ENCODE results near the gene ITGA7.

ITGA7 gene

DNA sequence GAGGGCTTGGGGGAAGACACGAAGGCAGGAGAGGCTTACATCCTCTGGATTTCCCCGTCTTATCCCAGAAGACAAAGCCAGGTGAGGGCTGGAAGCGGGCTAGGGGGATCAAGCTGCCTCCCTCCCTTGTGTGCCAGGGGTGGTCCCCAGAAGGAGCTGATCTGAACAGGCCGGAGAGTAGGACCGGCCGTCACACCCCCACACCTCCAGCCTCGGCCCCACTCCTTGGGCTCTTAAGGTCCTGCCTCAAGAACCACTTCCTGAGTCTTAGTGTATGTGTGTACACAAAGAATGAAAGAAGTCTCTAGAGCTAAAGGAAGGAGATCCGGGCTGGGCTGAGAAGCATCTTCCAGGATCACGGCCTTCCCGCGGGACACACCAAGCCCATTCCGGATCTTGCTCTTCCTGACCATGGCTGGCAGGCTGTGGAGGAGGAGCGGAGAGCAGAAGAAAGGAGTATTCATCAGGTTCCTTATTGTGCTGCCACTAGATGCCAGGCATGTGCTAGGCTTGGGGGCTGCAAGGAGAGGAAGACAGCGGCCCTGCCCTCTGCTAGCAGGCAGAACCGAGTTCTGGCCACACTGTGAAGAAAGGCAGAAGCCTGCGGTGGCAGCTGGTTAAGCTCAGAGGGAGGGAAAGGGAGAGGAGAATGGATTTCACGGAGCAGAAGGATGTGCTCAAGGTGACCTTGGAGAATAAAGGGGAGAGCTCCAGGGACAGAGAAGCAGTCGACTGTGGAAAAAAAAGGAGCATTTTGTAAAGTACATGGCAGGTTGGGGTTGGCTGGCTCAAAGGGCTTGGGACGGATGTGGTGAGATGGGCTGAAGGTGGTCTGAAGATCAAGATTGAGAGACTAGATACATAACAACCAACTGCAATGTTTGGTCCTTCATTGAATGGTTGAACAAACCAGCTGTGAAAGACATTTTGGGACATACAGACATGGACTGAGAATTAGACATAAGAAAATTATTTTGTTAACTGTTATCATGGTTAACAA, 22.4 kb upstream of the ITGA7 start:
- peak overlapping the region; percentile 98; the same call in 1 of the 2 replicates for H3K27ac ChIP-seq (ENCODE audit: low read depth, low read length)
- H3K27me3 ChIP-seq (ENCODE audit: insufficient read depth, low read length): no peaks in the 10 kb centered on the region
- H3K36me3 ChIP-seq (ENCODE audit: insufficient read depth, low read length): peaks cover 17% of the 10 kb centered on the region
- H3K9ac ChIP-seq (ENCODE audit: low read depth, low read length): peak overlapping the region; percentile 72
- H3K4me3 ChIP-seq (ENCODE audit: low read length): peak overlapping the region; percentile 69
- WGBS: 19% methylated on average over 19 of the region's 19 CpGs
- H3K4me1 ChIP-seq (ENCODE audit: insufficient read depth, low read length): peaks cover 14% of the 10 kb centered on the region; the same call in 1 of the 2 replicates
- H3K9me3 ChIP-seq (ENCODE audit: insufficient read depth, low read depth, low read length): no peaks in the 10 kb centered on the region

DNA sequence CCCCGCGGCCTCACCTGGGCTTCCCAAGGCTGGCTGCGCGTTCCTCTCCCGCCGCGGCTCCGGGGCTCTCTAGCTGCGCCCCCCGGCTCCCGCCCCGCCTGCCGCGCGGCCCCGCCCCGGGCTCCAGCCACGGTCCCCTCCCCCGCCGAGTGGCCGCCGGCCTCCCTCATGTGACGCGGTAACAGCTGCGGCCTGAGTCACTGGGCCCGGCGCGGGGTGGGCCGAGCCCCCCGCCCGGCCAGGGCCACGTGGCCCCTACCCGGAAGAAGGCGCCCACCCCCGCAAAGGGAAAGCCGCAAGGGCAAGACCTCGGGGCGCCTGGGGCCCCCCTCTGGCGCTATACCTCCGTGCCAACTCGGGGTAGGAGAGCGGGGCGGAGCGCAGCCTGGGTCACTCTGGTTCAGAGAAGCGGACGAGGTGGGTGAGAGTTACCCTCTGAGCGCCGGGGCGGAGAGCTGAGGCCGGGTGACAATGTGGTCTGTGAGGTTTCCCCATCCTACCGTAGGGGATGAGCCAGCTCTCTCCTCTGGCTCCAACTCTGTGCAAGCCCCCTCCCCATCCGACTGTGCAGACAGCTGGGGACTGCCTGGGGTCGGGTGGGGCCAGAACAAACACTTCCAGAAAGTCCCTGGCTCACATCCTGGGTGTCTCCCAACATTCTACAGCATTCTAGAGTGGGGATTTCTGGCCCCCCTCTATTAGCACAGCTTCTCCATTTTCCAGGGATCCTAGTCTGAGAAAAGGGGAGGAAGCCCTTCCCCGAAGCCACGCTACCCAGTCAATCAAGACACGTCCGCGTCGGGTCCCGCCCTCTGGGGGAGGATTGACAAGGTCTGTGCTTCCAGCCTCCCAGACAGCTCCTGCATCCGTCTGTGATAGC, 21.5 kb upstream of the ITGA7 start, which contains the start of gene CD63:
Gene CD63 (minus strand): TSS at position 71 of the 880 bp plus-strand sequence. CDS start 668 bp downstream, outside the sequence.
- H3K9me3 ChIP-seq (ENCODE audit: insufficient read depth, low read depth, low read length): no peaks in the 10 kb centered on the region
- H3K27ac ChIP-seq (ENCODE audit: low read depth, low read length): peak within 1 kb of the TSS; percentile 98
- peaks cover 25% of the 10 kb centered on the region for H3K36me3 ChIP-seq (ENCODE audit: insufficient read depth, low read length)
- WGBS: under 1% methylated on average over 61 of the region's 61 CpGs
- H3K4me3 ChIP-seq (ENCODE audit: low read length): peak within 1 kb of the TSS; percentile 69
- peaks cover 14% of the 10 kb centered on the region; the same call in 1 of the 2 replicates for H3K4me1 ChIP-seq (ENCODE audit: insufficient read depth, low read length)
- peak within 1 kb of the TSS; percentile 72 for H3K9ac ChIP-seq (ENCODE audit: low read depth, low read length)
- no peaks in the 10 kb centered on the region for H3K27me3 ChIP-seq (ENCODE audit: insufficient read depth, low read length)

DNA sequence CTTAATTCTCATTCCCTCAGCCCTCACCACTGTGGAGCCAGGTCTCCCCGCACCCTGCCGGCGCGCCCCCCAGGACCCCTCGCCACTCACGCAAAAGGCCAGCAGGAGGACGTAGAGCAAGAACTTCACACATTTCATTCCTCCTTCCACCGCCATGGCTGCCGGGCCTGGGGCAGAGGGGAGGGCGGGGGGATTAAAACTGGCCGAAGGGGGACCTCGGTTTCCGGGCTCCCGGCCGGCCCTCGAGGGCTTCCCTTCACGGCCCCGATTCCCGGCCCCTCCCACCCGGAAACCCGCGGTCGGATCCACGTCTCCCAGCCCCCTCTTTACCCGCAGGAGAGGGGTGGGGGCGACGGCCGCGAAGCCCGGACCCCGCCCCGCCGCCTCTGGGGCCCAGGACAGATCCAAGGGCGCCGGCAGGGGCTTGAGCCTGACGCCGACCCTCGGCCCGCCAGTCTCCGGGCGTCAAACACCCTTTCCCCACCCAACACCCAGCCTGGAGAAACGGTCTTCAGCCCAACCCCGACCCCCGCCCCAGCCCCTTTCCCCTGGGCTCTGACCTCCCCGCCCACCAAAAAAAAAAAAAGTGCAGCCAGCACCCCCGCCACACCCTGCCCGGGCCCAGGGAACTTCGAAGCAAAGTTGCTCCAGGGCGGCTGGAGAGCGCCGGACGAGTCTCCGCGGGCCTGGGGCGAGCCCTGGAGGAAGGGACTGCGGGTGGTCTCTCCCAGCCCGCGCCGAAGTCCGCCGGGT, 20.7 kb upstream of the ITGA7 start:
- WGBS: under 1% methylated on average over 58 of the region's 61 CpGs
- peak overlapping the region; percentile 98 for H3K27ac ChIP-seq (ENCODE audit: low read depth, low read length)

DNA sequence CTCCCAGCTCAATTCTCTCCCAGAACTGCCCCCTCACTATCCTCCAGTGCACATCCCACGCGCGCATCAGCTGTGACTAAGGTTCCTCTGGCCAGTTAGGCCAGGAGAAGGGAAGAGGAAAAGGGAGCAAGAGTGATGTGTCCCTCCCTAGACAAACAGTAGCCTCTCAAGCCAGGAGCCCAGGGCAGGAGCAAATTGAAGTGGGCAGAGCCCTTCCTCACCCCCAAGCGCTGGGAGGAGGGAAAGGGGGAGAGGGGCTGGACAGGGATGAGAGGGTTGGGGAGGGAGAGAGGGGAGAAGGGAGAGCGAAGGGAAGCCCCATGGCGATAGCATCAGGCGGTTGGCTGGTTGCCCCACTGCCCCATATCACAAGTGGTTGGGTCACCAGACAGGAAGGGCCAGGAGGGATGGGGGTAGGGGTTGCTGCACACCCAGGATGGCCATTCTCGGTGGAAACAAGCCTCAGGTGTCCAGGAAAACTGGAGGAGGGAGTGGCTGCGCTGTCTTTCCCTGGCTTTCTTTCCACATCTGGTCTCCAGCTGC, 20.0 kb upstream of the ITGA7 start:
- Histone ChIP-seq H3K9me3 (ENCODE audit: insufficient read depth, low read depth, low read length) (no peaks in the 10 kb centered on the region), H3K4me1 (ENCODE audit: insufficient read depth, low read length) (peaks cover 14% of the 10 kb centered on the region; the same call in 1 of the 2 replicates), H3K4me3 (ENCODE audit: low read length) (peak overlapping the region; percentile 69), H3K9ac (ENCODE audit: low read depth, low read length) (peak overlapping the region; percentile 71), H3K27ac (ENCODE audit: low read depth, low read length) (peak overlapping the region; percentile 98; the same call in 1 of the 2 replicates), H3K36me3 (ENCODE audit: insufficient read depth, low read length) (peaks cover 36% of the 10 kb centered on the region), H3K27me3 (ENCODE audit: insufficient read depth, low read length) (no peaks in the 10 kb centered on the region)
- WGBS: 6% methylated on average over 9 of the region's 9 CpGs

More for the DNA sequence above, 20.7 kb upstream of the ITGA7 start:
- H3K4me3 ChIP-seq (ENCODE audit: low read length): peak overlapping the region; percentile 69
- peaks cover 31% of the 10 kb centered on the region for H3K36me3 ChIP-seq (ENCODE audit: insufficient read depth, low read length)
- peak overlapping the region; percentile 71 for H3K9ac ChIP-seq (ENCODE audit: low read depth, low read length)
- peaks cover 14% of the 10 kb centered on the region; the same call in 1 of the 2 replicates for H3K4me1 ChIP-seq (ENCODE audit: insufficient read depth, low read length)
- no peaks in the 10 kb centered on the region for H3K9me3 ChIP-seq (ENCODE audit: insufficient read depth, low read depth, low read length)
- H3K27me3 ChIP-seq (ENCODE audit: insufficient read depth, low read length): no peaks in the 10 kb centered on the region

DNA sequence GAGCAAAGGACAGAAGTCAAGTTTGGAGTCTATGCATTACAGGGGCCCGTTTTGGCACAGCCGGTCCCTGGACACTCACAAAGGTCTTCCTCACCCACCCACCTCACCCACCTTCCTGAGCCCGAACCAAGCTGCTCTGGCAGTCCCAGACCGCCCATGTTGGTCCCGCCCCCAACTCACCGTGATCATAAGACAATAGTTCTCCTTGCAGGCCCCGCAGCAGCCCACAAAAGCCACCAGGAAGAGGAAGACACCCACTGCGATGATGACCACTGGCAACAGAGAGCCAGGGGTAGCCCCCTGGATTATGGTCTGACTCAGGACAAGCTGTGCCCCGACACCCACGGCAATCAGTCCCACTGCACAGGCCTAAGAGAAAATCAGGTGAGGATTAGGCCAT, 19.3 kb upstream of the ITGA7 start:
- peak overlapping the region; percentile 69; the same call in 1 of the 2 replicates for H3K4me3 ChIP-seq (ENCODE audit: low read length)
- WGBS: 76% methylated on average over 10 of the region's 10 CpGs
- peaks cover 14% of the 10 kb centered on the region; the same call in 1 of the 2 replicates for H3K4me1 ChIP-seq (ENCODE audit: insufficient read depth, low read length)
- peaks cover 36% of the 10 kb centered on the region for H3K36me3 ChIP-seq (ENCODE audit: insufficient read depth, low read length)
- no peaks in the 10 kb centered on the region for H3K9me3 ChIP-seq (ENCODE audit: insufficient read depth, low read depth, low read length)
- no peak overlapping the region for H3K9ac ChIP-seq (ENCODE audit: low read depth, low read length)
- H3K27me3 ChIP-seq (ENCODE audit: insufficient read depth, low read length): no peaks in the 10 kb centered on the region
- H3K27ac ChIP-seq (ENCODE audit: low read depth, low read length): no peak overlapping the region

DNA sequence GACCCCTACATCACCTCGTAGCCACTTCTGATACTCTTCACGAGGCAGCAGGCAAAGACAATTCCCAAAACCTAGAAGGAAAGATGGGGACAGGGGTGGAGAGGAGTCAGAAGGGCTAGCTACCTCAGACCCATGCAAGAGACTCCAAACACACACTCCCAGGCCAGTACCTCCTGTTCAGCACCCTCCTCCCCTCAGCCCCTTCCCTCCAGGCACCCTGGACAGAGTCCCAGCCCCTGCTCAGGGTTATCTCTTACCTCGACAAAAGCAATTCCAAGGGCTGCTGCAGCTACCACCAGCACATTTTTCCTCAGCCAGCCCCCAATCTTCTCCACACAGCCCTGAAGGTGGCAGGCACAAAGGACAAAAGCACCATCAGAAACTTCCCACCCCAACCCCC, 17.9 kb upstream of the ITGA7 start:
- Histone ChIP-seq H3K27ac (ENCODE audit: low read depth, low read length) (no peak overlapping the region), H3K27me3 (ENCODE audit: insufficient read depth, low read length) (no peaks in the 10 kb centered on the region), H3K4me3 (ENCODE audit: low read length) (no peak overlapping the region), H3K9me3 (ENCODE audit: insufficient read depth, low read depth, low read length) (no peaks in the 10 kb centered on the region), H3K9ac (ENCODE audit: low read depth, low read length) (no peak overlapping the region), H3K4me1 (ENCODE audit: insufficient read depth, low read length) (peaks cover 11% of the 10 kb centered on the region; the same call in 1 of the 2 replicates), H3K36me3 (ENCODE audit: insufficient read depth, low read length) (peaks cover 36% of the 10 kb centered on the region)
- 87% methylated on average over 3 of the region's 3 CpGs for WGBS

DNA sequence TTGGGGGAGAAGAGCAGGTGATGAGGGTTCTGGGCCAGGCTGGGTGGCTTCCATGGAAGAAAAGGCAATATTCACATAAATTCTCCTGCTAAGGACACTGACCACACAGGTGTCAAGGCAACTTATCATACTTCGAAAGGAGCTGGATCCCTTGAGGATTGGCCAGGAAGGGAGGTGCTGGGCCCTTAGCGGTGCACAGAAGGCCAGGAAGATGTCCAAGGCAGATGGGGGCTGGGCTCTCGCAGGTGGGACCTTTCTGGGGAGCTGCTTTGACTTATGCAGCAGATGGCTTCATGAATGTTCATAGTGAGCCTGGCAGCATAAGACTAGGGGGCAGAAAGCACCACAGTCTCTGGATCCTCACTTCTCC, 17.2 kb upstream of the ITGA7 start:
- no peak overlapping the region for H3K9ac ChIP-seq (ENCODE audit: low read depth, low read length)
- H3K27me3 ChIP-seq (ENCODE audit: insufficient read depth, low read length): no peaks in the 10 kb centered on the region
- no peak overlapping the region for H3K4me3 ChIP-seq (ENCODE audit: low read length)
- no peaks in the 10 kb centered on the region for H3K9me3 ChIP-seq (ENCODE audit: insufficient read depth, low read depth, low read length)
- WGBS: 87% methylated on average over 3 of the region's 3 CpGs
- H3K36me3 ChIP-seq (ENCODE audit: insufficient read depth, low read length): peaks cover 36% of the 10 kb centered on the region
- peaks cover 7% of the 10 kb centered on the region; the same call in 1 of the 2 replicates for H3K4me1 ChIP-seq (ENCODE audit: insufficient read depth, low read length)
- H3K27ac ChIP-seq (ENCODE audit: low read depth, low read length): no peak overlapping the region

DNA sequence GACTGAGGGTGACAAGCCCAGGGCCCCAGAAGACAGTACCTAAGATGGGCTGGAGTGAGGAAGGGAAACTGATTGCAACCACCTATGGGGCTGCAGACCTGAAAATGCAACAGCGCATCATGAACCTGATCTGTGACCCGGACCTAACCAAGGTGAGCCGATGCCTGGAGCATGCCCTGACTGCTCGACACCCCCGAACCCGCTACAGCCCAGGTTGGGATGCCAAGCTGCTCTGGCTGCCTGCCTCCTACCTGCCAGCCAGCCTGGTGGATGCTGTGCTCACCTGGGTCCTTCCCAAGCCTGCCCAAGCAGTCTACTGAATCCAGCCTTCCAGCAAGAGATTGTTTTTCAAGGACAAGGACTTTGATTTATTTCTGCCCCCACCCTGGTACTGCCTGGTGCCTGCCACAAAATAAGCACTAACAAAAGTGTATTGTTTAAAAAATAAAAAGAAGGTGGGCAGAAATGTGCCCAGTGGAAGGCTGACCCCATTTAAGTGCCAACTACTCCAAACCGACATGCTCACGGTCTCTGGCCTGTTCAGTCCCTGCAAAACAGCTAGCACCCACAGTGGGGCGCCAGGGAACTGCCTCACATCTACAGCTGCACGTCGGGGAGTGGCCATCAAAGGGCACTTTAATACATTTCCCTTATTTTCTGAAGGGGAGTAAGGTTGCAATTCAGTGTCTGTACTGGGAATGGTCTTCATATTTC, 16.7 kb upstream of the ITGA7 start:
- no peaks in the 10 kb centered on the region for H3K9me3 ChIP-seq (ENCODE audit: insufficient read depth, low read depth, low read length)
- no peaks in the 10 kb centered on the region for H3K27me3 ChIP-seq (ENCODE audit: insufficient read depth, low read length)
- peaks cover 7% of the 10 kb centered on the region; the same call in 1 of the 2 replicates for H3K4me1 ChIP-seq (ENCODE audit: insufficient read depth, low read length)
- H3K27ac ChIP-seq (ENCODE audit: low read depth, low read length): no peak overlapping the region
- H3K9ac ChIP-seq (ENCODE audit: low read depth, low read length): no peak overlapping the region
- H3K4me3 ChIP-seq (ENCODE audit: low read length): no peak overlapping the region
- peaks cover 36% of the 10 kb centered on the region for H3K36me3 ChIP-seq (ENCODE audit: insufficient read depth, low read length)
- 72% methylated on average over 11 of the region's 11 CpGs for WGBS

DNA sequence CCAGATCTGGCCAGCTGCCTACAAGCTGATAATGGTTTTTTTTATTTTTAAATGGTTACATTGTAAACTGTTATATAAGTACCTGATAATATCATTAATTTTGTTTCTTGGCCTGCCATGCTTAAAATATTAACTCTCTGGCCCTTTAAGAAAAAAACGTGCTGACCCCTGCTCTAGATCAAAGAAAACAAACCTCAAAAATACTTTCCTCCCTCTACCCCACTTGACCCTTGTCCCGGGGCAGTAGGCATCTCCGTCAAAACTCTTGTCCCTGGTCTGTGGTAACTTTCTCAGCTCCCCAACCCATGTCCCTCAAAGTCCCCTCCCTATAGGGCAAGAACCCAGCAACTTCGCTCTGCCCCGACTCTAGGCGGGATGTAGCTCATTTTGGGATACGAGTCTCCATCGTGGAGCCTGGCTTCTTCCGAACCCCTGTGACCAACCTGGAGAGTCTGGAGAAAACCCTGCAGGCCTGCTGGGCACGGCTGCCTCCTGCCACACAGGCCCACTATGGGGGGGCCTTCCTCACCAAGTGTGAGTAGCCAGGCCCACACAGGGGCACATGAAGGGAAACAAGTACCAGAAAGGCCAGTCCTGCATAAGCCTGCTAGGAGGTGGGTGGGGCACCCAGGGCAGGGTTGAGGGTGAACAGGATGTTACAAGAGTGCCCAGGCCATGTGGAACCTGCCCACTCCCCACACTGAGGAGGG, 16.0 kb upstream of the ITGA7 start:
- peaks cover 36% of the 10 kb centered on the region for H3K36me3 ChIP-seq (ENCODE audit: insufficient read depth, low read length)
- H3K9me3 ChIP-seq (ENCODE audit: insufficient read depth, low read depth, low read length): no peaks in the 10 kb centered on the region
- no peak overlapping the region for H3K27ac ChIP-seq (ENCODE audit: low read depth, low read length)
- no peaks in the 10 kb centered on the region for H3K27me3 ChIP-seq (ENCODE audit: insufficient read depth, low read length)
- no peak overlapping the region for H3K4me3 ChIP-seq (ENCODE audit: low read length)
- peaks cover 14% of the 10 kb centered on the region; the same call in 1 of the 2 replicates for H3K4me1 ChIP-seq (ENCODE audit: insufficient read depth, low read length)
- 92% methylated on average over 10 of the region's 10 CpGs for WGBS
- no peak overlapping the region for H3K9ac ChIP-seq (ENCODE audit: low read depth, low read length)
